MCF 10A (cell line): ENCODE results near the gene DSCAML1. TPM values are rescaled to one million over a fixed set of nuclear protein-coding genes. Genes with fewer than 3 reads are reported as not detected.

Source experiments
- BruUV-seq: library from RNA; stranded (reverse); fragments of 400-500 nt; replicated peaks from 2 replicates; lab custom pipeline; 2021; lab: Mats Ljungman, UMichigan
- CTCF ChIA-PET: fragments of 300-600 bp; sonication (Branson Sonifier 250); formaldehyde crosslinking; extraction: SDS; loops from one replicate; lab custom pipeline; 2021; ENCODE audit warnings: antibody characterized with exemption, inconsistent platforms; lab: Yijun Ruan, JAX
- POLR2A ChIA-PET: fragments of 300-600, 350-650 bp; sonication (Branson Sonifier 250); formaldehyde crosslinking; extraction: SDS; loops from one replicate; lab custom pipeline; 2020; ENCODE audit warnings: antibody characterized with exemption, inconsistent platforms; lab: Yijun Ruan, JAX
- DNase-seq: peaks from one replicate; pipeline ENCODE4 v3.0.0-alpha.2; 2018; ENCODE audit not compliant: unreplicated experiment
- H3K27ac Mint-ChIP-seq: one replicate; pipeline ENCODE4 v1.8.0; 2022; ENCODE audit warnings: mild to moderate bottlenecking, low read depth, mixed read lengths; ENCODE audit not compliant: unreplicated experiment
- H3K27me3 Mint-ChIP-seq: one replicate; pipeline ENCODE4 v1.8.0; 2022; ENCODE audit warnings: mixed read lengths; ENCODE audit not compliant: insufficient read depth, unreplicated experiment
- H3K36me3 Mint-ChIP-seq: one replicate; pipeline ENCODE4 v1.8.0; 2022; ENCODE audit warnings: mild to moderate bottlenecking, moderate library complexity, mixed read lengths; ENCODE audit not compliant: insufficient read depth, unreplicated experiment
- H3K4me1 Mint-ChIP-seq: one replicate; pipeline ENCODE4 v1.8.0; 2022; ENCODE audit warnings: mixed read lengths; ENCODE audit not compliant: insufficient read depth, unreplicated experiment
- H3K4me3 Mint-ChIP-seq: one replicate; pipeline ENCODE4 v1.8.0; 2022; ENCODE audit warnings: mild to moderate bottlenecking, moderate library complexity, mixed read lengths; ENCODE audit not compliant: unreplicated experiment
- H3K9me3 Mint-ChIP-seq: one replicate; pipeline ENCODE4 v1.8.0; 2022; ENCODE audit warnings: mixed read lengths; ENCODE audit not compliant: unreplicated experiment
- CTCF ChIP-seq: fragments of 200-600 bp; IDR thresholded peaks from one replicate; pipeline ENCODE4 v1.8.0; 2022; ENCODE audit warnings: antibody characterized with exemption, mild to moderate bottlenecking; ENCODE audit not compliant: unreplicated experiment
- intact Hi-C: fragments of 100-400 bp; cut with micrococcal nuclease; formaldehyde crosslinking; loops from 2 replicates; pipeline ENCODE4 v1.14.1; 2022
- total RNA-seq: library from RNA; stranded (reverse); gene quantifications from 2 replicates; pipeline ENCODE4 v1.2.3, GENCODE V29; 2022

The DSCAML1 gene
- total RNA-seq, 1 experiment from 2014 or later: not detected

DNA sequence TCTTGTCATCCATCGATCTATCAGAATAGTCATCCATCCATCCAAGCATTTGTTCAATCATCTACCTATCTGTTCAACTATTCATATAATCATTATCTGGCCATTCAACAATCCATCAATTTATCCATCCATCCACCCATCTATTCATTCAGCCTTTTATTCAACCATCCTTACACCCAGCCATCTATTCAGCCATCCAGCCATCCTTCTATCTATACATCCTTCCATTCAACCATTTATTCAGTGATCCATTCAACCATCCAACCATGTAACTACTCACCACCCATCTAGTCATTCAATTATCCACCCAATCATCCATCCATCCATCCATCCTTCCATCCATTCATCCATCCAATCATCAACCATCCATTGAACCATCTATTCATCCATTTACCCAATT is 362.5 kb downstream of the DSCAML1 start:
- H3K9me3 Mint-ChIP-seq: no peaks in the 10 kb centered on the region
- BruUV-seq: no TSS peak
- POLR2A ChIA-PET: no interaction called here
- intact Hi-C loops: no loop called here
- H3K36me3 Mint-ChIP-seq: no peaks in the 10 kb centered on the region
- no peak overlapping the region for H3K27ac Mint-ChIP-seq
- DNase-seq: no peak
- CTCF ChIA-PET: interaction anchor here (1.0 kb wide), 1 partner anchor 9 kb away, joined by 4 read pairs; no protein-coding TSS in a partner anchor
- H3K4me1 Mint-ChIP-seq: no peaks in the 10 kb centered on the region
- H3K4me3 Mint-ChIP-seq: no peak overlapping the region
- peaks cover 17% of the 10 kb centered on the region for H3K27me3 Mint-ChIP-seq
- no peak for TF ChIP-seq CTCF

GRCh38 chr11:117433717-117434116 is 363.3 kb downstream of the DSCAML1 start:
- TF ChIP-seq CTCF: no peak
- Mint-ChIP-seq H3K27ac (no peak overlapping the region), H3K4me3 (no peak overlapping the region), H3K27me3 (peaks cover 16% of the 10 kb centered on the region), H3K9me3 (no peaks in the 10 kb centered on the region), H3K4me1 (no peaks in the 10 kb centered on the region), H3K36me3 (no peaks in the 10 kb centered on the region)
- POLR2A ChIA-PET: interaction anchor here (1.6 kb wide), 1 partner anchor 11 kb away, joined by 4 read pairs; no protein-coding TSS in a partner anchor
- intact Hi-C loops: no loop called here
- no peak for DNase-seq
- no TSS peak for BruUV-seq
- CTCF ChIA-PET: interaction anchor here (1.0 kb wide), 1 partner anchor 9 kb away, joined by 4 read pairs; no protein-coding TSS in a partner anchor

- DNase-seq: no peak
- no peaks in the 10 kb centered on the region for H3K36me3 Mint-ChIP-seq
- peaks cover 27% of the 10 kb centered on the region for H3K27me3 Mint-ChIP-seq
- no peaks in the 10 kb centered on the region for H3K9me3 Mint-ChIP-seq
- no peaks in the 10 kb centered on the region for H3K4me1 Mint-ChIP-seq
- no TSS peak for BruUV-seq
- CTCF ChIA-PET: interaction anchor here (1.3 to 1.6 kb wide), 2 partner anchors 376 to 386 kb away, joined by 4 to 11 read pairs; no protein-coding TSS in a partner anchor
- intact Hi-C loops: no loop called here
- no peak for TF ChIP-seq CTCF
- H3K27ac Mint-ChIP-seq: no peak overlapping the region
- POLR2A ChIA-PET: no interaction called here
- no peak overlapping the region for H3K4me3 Mint-ChIP-seq
Measured at GRCh38 chr11:117431436-117431835, 365.6 kb downstream of the DSCAML1 start.

DNA sequence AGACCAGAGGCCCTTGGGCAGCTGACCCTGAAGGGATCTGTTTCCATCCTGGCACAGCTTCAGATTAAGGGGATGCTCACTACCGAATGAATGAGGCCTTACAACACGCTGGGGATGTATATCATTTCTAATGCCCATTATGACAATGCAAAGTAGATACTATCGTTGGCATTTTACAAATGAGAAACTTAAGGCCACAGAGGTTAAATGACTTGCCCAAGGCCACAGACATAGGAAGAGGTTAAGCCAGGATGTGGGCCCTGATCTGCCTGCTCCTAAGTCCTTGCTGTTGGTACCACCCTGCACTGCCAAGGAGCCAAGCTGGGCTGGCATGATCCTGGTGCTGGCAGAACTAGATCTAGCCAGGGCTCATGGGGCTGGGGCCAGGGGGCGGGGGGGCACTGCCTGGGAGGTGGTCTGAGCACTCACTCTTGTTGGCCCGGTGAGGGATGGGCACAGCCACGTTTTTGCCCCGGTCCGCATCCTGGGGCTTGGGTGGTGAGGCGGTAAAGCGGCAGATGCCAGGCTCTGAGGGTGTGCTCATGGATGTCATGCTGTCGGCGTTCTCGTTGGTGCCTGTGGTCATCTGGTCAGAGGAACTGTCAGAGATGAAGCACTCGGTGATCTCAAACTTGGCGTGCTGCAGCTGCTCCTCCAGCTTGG is 366.6 kb downstream of the DSCAML1 start:
- Mint-ChIP-seq H3K9me3 (no peaks in the 10 kb centered on the region), H3K4me1 (no peaks in the 10 kb centered on the region), H3K36me3 (no peaks in the 10 kb centered on the region), H3K4me3 (no peak overlapping the region), H3K27me3 (peaks cover 22% of the 10 kb centered on the region), H3K27ac (no peak overlapping the region)
- no peak for TF ChIP-seq CTCF
- BruUV-seq: no TSS peak
- intact Hi-C loops: no loop called here
- ChIA-PET POLR2A (no interaction called here), CTCF (interaction anchor here (0.6 to 1.7 kb wide), 2 partner anchors 20 to 387 kb away, joined by 3 to 4 read pairs; no protein-coding TSS in a partner anchor)
- no peak for DNase-seq
